Peyer's patch (tissue), 4 donors: Measurements from ENCODE around the gene SLC6A17. TPM values are rescaled to one million over a fixed set of nuclear protein-coding genes. Genes with fewer than 3 reads are reported as not detected.

Source experiments
- DNase-seq, 3 donors: peaks; one replicate each; pipeline ENCODE4 v3.0.0-alpha.2; 2017 to 2019
- H3K27ac ChIP-seq, 4 donors: fragments of 200-600 bp; sonication (generic); one replicate each; pipeline ENCODE4 v1.5.1; 2016 to 2019
- H3K27me3 ChIP-seq, 2 donors: fragments of 200-600 bp; sonication (generic); one replicate each; pipeline ENCODE4 v1.5.1; 2019
- H3K36me3 ChIP-seq, 3 donors: fragments of 200-600 bp; sonication (generic); one replicate each; pipeline ENCODE4 v1.5.1; 2016 to 2019
- H3K4me1 ChIP-seq, 4 donors: fragments of 200-600 bp; sonication (generic); one replicate each; pipeline ENCODE4 v1.5.1; 2016 to 2019
- H3K4me3 ChIP-seq, 4 donors: fragments of 200-600 bp; sonication (generic); 1 replicate in 3 of 4; 2 replicates in 1 of 4; pipeline ENCODE4 v1.5.1; 2016 to 2019; ENCODE audit warnings: mild to moderate bottlenecking in 1 of 4
- H3K9me3 ChIP-seq, 4 donors: fragments of 200-600 bp; sonication (generic); one replicate each; pipeline ENCODE4 v1.5.1; 2016 to 2019; ENCODE audit warnings: mild to moderate bottlenecking in 1 of 4
- POLR2A ChIP-seq, 2 donors: fragments of 450-650 bp; IDR thresholded peaks; one replicate each; pipeline ENCODE4 v1.5.1; 2017; ENCODE audit warnings: antibody characterized with exemption in 2 of 2, mild to moderate bottlenecking in 2 of 2, moderate library complexity in 2 of 2
- total RNA-seq, 4 donors: library from RNA; depleted of rRNA; stranded (reverse); fragments of >200 nt; gene quantifications; one replicate each; pipeline ENCODE4 v1.1.0, GENCODE V29; 2016
- TF ChIP-seq, protein P1 (sequence below), 6 experiments: fragments of 450-650 bp in 4 of 6; fragments of 200-600 bp in 2 of 6; sonication (generic) in 1 of 6; IDR thresholded peaks; one replicate each; pipeline ENCODE4 v1.5.1; 2017 to 2019; ENCODE audit warnings: antibody characterized with exemption in 6 of 6, mild to moderate bottlenecking in 3 of 6, moderate library complexity in 1 of 6

SLC6A17 gene
- total RNA-seq, 4 donors from 2014 or later, result 0.13 to 0.28 TPM; not detected in 2

DNA sequence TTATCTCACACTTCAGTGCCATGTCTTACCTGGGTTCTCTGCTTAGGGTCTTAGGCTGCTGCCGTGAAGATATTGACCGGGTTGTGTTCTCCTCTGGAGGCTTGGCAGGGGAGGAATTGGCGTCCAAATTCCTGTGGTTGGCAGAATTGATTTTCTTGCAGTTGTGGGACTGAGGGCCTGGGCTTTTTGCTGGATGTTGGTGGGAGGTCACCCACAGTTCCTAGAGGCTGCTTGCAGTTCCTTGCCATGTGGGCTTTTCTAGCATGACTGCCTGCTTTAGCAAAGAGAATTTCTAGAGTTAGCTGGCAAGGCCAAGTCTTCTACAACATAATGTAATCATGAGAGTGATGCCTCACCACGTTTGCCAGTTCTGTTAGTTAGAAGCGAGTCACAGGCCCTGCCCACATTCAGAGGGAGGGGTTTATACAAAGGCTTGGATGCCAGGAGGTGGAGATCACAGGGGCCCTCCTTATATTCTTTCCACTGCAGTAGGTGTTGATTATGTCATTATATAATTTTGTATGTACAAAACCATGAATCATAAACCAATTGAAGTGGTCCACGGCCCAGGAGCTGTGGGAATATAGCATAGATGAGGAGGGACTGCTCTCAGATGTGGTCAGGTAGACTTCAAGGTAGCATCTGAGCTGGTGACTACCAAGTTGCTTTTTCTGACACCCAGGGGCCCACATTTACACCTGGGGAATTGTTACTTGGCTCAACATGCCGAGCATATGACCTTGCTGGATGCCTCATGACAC is 31.5 kb upstream of the SLC6A17 start:
- peaks cover 0 to 3% (median 0%) of the 10 kb centered on the region in 4 donors for H3K9me3 ChIP-seq
- TF ChIP-seq, protein P1, sequence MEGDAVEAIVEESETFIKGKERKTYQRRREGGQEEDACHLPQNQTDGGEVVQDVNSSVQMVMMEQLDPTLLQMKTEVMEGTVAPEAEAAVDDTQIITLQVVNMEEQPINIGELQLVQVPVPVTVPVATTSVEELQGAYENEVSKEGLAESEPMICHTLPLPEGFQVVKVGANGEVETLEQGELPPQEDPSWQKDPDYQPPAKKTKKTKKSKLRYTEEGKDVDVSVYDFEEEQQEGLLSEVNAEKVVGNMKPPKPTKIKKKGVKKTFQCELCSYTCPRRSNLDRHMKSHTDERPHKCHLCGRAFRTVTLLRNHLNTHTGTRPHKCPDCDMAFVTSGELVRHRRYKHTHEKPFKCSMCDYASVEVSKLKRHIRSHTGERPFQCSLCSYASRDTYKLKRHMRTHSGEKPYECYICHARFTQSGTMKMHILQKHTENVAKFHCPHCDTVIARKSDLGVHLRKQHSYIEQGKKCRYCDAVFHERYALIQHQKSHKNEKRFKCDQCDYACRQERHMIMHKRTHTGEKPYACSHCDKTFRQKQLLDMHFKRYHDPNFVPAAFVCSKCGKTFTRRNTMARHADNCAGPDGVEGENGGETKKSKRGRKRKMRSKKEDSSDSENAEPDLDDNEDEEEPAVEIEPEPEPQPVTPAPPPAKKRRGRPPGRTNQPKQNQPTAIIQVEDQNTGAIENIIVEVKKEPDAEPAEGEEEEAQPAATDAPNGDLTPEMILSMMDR (IDR thresholded peaks at IDR 0.05), result no peak
- no peak for TF ChIP-seq POLR2A (IDR thresholded peaks at IDR 0.05)
- H3K27ac ChIP-seq, result no peak overlapping the region
- H3K36me3 ChIP-seq, result no peaks in the 10 kb centered on the region
- H3K4me3 ChIP-seq, result no peak overlapping the region
- H3K27me3 ChIP-seq, result no peaks in the 10 kb centered on the region
- H3K4me1 ChIP-seq, result no peaks in the 10 kb centered on the region
- peak in 1 of 3 donors; percentile 12 for DNase-seq

DNA sequence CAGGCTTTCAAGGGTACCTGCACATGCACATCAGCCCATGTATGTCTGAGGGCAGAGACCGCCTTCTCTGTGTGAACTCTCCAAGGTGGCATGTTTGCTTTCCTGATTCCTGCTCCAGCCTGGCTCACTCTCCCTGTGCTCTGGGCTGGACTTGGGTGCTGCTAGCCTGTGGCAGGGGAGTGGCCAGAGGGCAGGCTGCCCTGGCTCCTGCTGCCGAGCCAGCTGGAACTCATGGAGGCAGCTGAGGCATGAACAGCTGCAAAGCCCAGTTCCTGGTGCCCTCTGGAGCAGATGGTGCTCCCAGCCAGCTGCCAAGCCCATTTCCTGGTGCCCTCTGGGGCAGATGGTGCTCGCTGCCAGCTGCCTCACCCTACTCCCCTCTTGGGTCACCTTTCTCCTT is 30.5 kb upstream of the SLC6A17 start:
- Histone ChIP-seq H3K4me1 (no peaks in the 10 kb centered on the region), H3K27ac (no peak overlapping the region), H3K9me3 (peaks cover 0 to 3% (median 0%) of the 10 kb centered on the region in 4 donors), H3K27me3 (no peaks in the 10 kb centered on the region), H3K4me3 (no peak overlapping the region), H3K36me3 (no peaks in the 10 kb centered on the region)
- peak in 1 of 3 donors; percentile 50 for DNase-seq
- TF ChIP-seq, protein P1 (IDR thresholded peaks at IDR 0.05), result no peak
- TF ChIP-seq POLR2A (IDR thresholded peaks at IDR 0.05), result no peak

DNA sequence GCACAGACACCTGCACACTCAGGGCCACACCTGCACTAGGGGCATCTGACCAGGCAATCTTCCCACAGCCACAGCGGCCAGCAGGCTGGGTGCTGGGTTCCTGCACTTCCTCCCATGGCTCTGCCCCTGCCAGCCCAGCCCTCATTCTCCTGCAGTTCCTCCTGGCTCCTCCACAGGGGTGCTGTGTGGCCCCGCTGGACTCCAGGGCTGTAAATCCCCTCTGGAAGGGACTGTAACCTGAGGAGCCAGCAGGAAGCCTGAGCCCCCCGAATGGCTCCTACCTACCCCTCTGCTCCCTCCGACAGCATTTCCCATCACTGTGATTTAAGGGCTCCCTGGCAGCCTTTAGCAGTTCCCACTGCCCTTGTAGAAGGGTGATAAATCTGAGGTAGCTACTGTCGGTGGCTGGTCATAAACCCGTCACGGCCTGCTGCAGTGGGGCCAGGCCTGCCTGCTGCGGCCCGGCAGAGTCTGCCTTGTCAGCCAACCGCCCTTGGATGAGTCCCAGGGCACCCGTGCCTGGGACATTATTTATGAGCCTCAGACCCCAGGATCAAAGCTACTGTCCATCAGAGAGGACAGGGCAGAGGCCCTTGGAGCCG is 29.2 kb upstream of the SLC6A17 start:
- H3K27me3 ChIP-seq, result no peaks in the 10 kb centered on the region
- no peak overlapping the region for H3K4me3 ChIP-seq
- no peaks in the 10 kb centered on the region for H3K4me1 ChIP-seq
- TF ChIP-seq, protein P1 (IDR thresholded peaks at IDR 0.05), result no peak
- no peak for TF ChIP-seq POLR2A (IDR thresholded peaks at IDR 0.05)
- peak in 1 of 3 donors; percentile 2 for DNase-seq
- no peak overlapping the region for H3K27ac ChIP-seq
- peaks cover 0 to 3% (median 0%) of the 10 kb centered on the region in 4 donors for H3K9me3 ChIP-seq
- H3K36me3 ChIP-seq, result no peaks in the 10 kb centered on the region

DNA sequence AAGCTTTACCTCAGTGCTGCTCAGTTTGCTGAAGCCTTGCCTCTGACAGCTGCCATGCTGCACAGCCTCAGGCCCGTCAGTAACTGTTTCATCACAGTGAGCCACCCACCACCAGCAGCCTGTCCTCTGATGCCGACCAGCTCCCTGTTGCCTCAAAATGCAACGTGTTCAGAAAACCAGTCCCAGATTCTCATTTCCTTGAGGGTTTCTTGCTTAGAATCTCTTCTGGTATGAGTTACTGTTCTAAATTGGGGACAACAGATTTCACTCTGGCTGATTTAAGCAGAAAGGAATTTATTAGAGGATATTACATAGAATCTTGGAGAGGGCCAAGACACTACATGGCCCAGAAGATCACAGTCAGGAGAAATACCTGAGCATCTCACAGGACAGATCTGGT is 27.1 kb upstream of the SLC6A17 start:
- no peaks in the 10 kb centered on the region for H3K4me1 ChIP-seq
- H3K36me3 ChIP-seq, result no peaks in the 10 kb centered on the region
- no peak for DNase-seq
- H3K27ac ChIP-seq, result no peak overlapping the region
- H3K4me3 ChIP-seq, result no peak overlapping the region
- peaks cover 0 to 3% (median 0%) of the 10 kb centered on the region in 4 donors for H3K9me3 ChIP-seq
- TF ChIP-seq POLR2A (IDR thresholded peaks at IDR 0.05), result no peak
- TF ChIP-seq, protein P1 (IDR thresholded peaks at IDR 0.05), result no peak
- H3K27me3 ChIP-seq, result no peaks in the 10 kb centered on the region

DNA sequence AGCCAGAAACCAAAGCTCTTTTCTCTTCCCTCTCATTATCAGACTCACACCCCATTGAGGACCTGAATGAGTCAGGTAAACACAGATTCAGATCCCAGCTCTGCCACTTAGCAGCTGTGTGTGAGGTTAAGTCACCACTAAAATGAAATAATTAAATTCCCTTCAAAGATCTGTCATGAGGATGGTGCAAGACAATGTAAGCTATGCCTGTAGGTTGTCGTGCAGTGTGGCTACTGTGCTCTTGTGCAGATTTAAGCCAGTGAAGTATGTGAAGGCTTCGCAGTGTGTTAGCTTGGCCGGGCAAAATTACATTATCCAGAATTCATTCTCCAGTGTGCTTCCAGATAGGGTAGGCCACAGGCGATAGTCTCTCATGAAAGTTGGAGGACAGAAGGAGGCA is 24.5 kb upstream of the SLC6A17 start:
- peaks cover 0 to 7% (median 0%) of the 10 kb centered on the region in 4 donors for H3K4me1 ChIP-seq
- peaks cover 0 to 9% of the 10 kb centered on the region in 2 donors for H3K27me3 ChIP-seq
- no peak for DNase-seq
- no peak overlapping the region for H3K4me3 ChIP-seq
- no peaks in the 10 kb centered on the region for H3K36me3 ChIP-seq
- H3K27ac ChIP-seq, result no peak overlapping the region
- TF ChIP-seq, protein P1 (IDR thresholded peaks at IDR 0.05), result no peak
- TF ChIP-seq POLR2A (IDR thresholded peaks at IDR 0.05), result no peak
- H3K9me3 ChIP-seq, result peaks cover 0 to 3% (median 0%) of the 10 kb centered on the region in 4 donors
